AG09309 (cell line): ENCODE data around the gene BRINP1.

Experiments
- DNase-seq: peaks from one replicate; pipeline ENCODE4 v3.0.0-alpha.2; 2010; ENCODE audit warnings: low read depth
- H3K4me3 ChIP-seq: 2 replicates; pipeline ENCODE4 v1.5.1; 2011; ENCODE audit warnings: mild to moderate bottlenecking, low read depth, low read length, moderate library complexity; ENCODE audit not compliant: control insufficient read depth
- TF ChIP-seq, protein P1 (sequence below): IDR thresholded peaks from 2 replicates; pipeline ENCODE4 v1.5.1; 2011; ENCODE audit warnings: mild to moderate bottlenecking, low read depth, low read length, inconsistent platforms; ENCODE audit not compliant: insufficient read depth, control insufficient read depth; ENCODE audit errors: missing control alignments

BRINP1 gene

DNA sequence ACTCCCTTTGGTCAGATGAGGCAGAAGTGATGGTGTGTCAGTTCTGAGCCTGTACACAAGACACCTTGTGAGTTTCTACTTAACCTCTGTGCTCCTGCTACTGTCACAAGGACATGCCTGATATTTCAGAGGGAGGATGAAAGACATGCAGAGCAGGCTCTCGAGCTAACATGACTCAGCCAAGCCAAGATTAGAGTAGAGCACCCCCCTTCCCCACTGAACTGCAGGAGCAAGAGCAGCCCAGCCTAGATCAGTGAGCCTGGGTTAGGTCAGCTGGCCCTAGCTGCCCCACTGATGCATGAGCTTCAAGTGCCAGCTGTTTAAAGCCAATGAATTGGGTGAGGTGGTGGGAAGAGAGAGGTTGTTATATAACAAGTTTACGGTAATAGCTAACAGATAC is 36.7 kb downstream of the BRINP1 start:
- TF ChIP-seq, protein P1, sequence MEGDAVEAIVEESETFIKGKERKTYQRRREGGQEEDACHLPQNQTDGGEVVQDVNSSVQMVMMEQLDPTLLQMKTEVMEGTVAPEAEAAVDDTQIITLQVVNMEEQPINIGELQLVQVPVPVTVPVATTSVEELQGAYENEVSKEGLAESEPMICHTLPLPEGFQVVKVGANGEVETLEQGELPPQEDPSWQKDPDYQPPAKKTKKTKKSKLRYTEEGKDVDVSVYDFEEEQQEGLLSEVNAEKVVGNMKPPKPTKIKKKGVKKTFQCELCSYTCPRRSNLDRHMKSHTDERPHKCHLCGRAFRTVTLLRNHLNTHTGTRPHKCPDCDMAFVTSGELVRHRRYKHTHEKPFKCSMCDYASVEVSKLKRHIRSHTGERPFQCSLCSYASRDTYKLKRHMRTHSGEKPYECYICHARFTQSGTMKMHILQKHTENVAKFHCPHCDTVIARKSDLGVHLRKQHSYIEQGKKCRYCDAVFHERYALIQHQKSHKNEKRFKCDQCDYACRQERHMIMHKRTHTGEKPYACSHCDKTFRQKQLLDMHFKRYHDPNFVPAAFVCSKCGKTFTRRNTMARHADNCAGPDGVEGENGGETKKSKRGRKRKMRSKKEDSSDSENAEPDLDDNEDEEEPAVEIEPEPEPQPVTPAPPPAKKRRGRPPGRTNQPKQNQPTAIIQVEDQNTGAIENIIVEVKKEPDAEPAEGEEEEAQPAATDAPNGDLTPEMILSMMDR, result no peak

DNA sequence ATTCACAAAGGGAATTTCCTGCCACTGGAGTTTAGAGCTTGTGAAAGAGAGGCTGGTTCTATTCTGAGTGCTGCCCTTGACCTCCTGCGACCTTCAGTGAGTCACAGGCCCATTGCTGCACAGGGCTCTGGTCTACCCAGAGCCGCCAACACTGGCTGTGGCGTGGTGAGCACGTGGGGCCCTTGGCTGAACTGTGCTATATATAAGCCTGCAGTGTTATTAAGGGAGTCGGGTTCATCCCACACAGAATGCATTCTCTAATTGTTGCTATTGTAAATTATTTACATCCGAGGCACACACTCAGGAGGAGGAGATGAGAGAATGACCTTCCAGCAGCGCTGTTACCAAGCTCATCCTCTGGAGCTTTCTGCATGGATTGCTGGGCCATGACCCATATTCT is 47.1 kb downstream of the BRINP1 start:
- no peak for DNase-seq
- TF ChIP-seq, protein P1, result no peak
- H3K4me3 ChIP-seq, result no peak overlapping the region

More for the DNA sequence above, 36.7 kb downstream of the BRINP1 start:
- DNase-seq, result no peak
- no peak overlapping the region for H3K4me3 ChIP-seq

DNA sequence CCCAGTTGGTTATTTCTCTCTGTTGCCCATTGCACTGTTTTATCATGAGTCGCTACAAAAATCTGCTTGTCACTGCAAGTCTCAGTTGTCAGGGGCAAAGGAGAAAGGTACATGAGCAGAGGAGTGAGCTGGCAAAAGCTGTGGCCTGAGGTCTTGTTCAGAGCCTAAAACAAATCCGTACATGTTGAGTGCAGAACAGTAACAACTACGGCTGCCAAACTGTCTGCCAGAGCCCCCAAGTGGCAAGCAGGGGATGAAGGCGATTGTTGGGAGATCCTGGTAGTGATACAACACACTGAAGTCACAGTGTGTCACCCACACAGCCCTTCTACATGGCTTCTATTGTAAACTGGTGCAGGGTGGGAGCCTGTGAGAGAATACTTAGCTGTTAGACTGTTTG is 50.9 kb downstream of the BRINP1 start:
- DNase-seq, result no peak
- no peak overlapping the region for H3K4me3 ChIP-seq
- TF ChIP-seq, protein P1, result no peak

DNA sequence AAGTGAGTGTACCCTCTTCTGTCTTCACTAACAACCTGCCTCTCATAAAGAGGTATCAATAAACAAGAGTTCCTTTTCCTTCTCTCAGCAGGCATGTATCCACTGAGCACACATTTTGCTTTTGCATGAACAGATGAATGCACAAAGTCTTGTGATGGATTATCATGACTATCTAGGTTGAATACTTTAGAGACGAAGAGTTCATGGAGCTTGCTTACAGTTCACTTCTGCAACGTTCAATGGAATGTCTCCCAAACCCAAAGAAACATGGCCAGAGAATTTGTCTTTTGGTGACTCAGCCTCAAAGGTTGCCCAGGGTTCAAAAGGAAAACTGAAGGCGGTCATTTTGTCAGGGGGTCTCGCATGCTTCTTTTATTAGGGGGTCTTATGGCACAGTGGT is 55.4 kb downstream of the BRINP1 start:
- DNase-seq, result no peak
- no peak overlapping the region for H3K4me3 ChIP-seq
- TF ChIP-seq, protein P1, result no peak

DNA sequence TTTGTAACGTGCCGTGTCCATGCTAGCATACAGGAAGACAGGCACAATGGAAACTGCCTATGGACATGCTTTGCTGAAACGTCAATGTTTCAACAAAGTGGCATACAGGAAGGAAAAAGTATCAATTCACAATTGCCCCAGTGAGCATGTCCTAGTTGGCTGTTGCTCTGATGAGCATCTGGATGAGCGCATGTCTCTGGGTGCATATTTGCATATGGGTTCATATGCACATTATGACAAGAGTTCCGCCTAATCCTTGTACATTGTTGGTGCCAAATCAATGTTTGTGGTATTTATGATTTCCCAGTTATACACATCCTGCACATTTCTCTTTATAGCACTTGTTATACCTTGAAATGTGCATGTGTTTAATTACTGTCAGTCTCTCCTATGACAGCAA is 58.5 kb downstream of the BRINP1 start:
- no peak for DNase-seq
- TF ChIP-seq, protein P1, result no peak
- H3K4me3 ChIP-seq, result no peak overlapping the region

DNA sequence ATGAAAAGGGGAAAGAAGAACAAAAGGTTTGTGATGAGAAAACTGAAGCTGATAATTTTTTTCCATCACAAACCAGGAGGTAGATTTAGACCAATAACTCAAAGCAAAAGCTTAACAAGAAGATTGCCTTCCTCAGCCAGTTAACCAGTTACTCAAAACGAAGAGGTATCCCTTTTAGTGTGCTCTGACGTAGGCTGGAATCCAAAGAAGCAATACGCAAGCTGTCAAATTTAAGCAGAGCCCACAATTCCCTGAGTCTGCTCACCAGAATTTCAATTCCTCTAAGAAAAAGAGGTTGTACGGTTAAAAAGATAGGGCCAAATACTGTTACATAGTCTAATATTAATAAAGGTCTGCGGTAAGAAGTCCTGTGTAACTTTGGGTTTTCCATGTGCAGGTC is 61.8 kb downstream of the BRINP1 start:
- H3K4me3 ChIP-seq, result no peak overlapping the region
- TF ChIP-seq, protein P1, result no peak
- DNase-seq, result no peak

DNA sequence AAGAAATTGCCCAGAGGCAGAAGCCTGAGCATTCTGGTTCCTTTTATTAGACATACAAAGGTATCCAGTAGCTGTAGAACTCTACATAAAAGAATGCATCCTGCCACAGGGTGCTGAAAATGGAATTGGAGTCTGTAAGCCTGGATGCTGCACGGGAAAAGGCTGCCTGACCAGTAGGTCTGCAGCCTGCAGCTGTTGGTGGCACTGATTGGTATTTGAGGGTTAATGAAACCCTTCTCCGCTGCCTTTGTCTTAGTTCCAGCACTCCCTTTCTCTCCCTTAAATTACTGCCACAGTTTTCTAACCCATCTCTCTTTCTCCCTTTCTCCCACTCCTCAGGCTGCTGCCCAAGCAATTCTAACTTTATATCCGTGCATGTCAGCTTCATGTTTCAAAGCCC is 64.7 kb downstream of the BRINP1 start:
- TF ChIP-seq, protein P1, result no peak
- DNase-seq, result no peak
- H3K4me3 ChIP-seq, result no peak overlapping the region
